ENCODE data around the gene FBXL7.

- no peak for TF ChIP-seq EZH2 (IDR thresholded peaks at IDR 0.05; ENCODE audit: low read length, missing control alignments)
- TF ChIP-seq, protein P1, sequence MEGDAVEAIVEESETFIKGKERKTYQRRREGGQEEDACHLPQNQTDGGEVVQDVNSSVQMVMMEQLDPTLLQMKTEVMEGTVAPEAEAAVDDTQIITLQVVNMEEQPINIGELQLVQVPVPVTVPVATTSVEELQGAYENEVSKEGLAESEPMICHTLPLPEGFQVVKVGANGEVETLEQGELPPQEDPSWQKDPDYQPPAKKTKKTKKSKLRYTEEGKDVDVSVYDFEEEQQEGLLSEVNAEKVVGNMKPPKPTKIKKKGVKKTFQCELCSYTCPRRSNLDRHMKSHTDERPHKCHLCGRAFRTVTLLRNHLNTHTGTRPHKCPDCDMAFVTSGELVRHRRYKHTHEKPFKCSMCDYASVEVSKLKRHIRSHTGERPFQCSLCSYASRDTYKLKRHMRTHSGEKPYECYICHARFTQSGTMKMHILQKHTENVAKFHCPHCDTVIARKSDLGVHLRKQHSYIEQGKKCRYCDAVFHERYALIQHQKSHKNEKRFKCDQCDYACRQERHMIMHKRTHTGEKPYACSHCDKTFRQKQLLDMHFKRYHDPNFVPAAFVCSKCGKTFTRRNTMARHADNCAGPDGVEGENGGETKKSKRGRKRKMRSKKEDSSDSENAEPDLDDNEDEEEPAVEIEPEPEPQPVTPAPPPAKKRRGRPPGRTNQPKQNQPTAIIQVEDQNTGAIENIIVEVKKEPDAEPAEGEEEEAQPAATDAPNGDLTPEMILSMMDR (conservative IDR thresholded peaks at IDR 0.05 in 1 of 2, IDR thresholded peaks at IDR 0.05 in 1 of 2; ENCODE audit: low read depth in 1 of 2, low read length in 2 of 2): no peak
These were observed 114.7 kb downstream of the FBXL7 start for GRCh38 chr5:15614679-15615078.

All from fibroblast of lung (primary cell).